ENCODE results near the gene EIF4G3. TPM values are rescaled to one million over a fixed set of nuclear protein-coding genes. Genes with fewer than 3 reads are reported as not detected.

Gene EIF4G3, protein sequence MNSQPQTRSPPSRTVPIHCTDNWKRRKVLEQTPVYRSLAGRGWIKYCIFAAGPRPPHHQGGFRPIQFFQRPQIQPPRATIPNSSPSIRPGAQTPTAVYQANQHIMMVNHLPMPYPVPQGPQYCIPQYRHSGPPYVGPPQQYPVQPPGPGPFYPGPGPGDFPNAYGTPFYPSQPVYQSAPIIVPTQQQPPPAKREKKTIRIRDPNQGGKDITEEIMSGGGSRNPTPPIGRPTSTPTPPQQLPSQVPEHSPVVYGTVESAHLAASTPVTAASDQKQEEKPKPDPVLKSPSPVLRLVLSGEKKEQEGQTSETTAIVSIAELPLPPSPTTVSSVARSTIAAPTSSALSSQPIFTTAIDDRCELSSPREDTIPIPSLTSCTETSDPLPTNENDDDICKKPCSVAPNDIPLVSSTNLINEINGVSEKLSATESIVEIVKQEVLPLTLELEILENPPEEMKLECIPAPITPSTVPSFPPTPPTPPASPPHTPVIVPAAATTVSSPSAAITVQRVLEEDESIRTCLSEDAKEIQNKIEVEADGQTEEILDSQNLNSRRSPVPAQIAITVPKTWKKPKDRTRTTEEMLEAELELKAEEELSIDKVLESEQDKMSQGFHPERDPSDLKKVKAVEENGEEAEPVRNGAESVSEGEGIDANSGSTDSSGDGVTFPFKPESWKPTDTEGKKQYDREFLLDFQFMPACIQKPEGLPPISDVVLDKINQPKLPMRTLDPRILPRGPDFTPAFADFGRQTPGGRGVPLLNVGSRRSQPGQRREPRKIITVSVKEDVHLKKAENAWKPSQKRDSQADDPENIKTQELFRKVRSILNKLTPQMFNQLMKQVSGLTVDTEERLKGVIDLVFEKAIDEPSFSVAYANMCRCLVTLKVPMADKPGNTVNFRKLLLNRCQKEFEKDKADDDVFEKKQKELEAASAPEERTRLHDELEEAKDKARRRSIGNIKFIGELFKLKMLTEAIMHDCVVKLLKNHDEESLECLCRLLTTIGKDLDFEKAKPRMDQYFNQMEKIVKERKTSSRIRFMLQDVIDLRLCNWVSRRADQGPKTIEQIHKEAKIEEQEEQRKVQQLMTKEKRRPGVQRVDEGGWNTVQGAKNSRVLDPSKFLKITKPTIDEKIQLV (N-terminal part only)
- polyA plus RNA-seq, result 10 to 100 TPM; 10.8 to 32.1 (median 20.1) TPM
- long read RNA-seq, donor 1, result 0 reads
- long read RNA-seq, donor 2, result 0 reads
- long read RNA-seq, donor 3, result 0 reads
- long read RNA-seq, donor 4, result 0 reads
- long read RNA-seq, donor 5, result 0 reads
- long read RNA-seq, donor 6, result 0 reads
- long read RNA-seq, donor 7, result 0 reads
- long read RNA-seq, donor 8, result 0 reads
- long read RNA-seq, donor 9, result 0 reads
- long read RNA-seq, donor 10, partial matches to known transcripts, result 7 of 7 reads
- long read RNA-seq, donor 10, other reads (novel, unspliced or antisense), result 0 of 7 reads

DNA sequence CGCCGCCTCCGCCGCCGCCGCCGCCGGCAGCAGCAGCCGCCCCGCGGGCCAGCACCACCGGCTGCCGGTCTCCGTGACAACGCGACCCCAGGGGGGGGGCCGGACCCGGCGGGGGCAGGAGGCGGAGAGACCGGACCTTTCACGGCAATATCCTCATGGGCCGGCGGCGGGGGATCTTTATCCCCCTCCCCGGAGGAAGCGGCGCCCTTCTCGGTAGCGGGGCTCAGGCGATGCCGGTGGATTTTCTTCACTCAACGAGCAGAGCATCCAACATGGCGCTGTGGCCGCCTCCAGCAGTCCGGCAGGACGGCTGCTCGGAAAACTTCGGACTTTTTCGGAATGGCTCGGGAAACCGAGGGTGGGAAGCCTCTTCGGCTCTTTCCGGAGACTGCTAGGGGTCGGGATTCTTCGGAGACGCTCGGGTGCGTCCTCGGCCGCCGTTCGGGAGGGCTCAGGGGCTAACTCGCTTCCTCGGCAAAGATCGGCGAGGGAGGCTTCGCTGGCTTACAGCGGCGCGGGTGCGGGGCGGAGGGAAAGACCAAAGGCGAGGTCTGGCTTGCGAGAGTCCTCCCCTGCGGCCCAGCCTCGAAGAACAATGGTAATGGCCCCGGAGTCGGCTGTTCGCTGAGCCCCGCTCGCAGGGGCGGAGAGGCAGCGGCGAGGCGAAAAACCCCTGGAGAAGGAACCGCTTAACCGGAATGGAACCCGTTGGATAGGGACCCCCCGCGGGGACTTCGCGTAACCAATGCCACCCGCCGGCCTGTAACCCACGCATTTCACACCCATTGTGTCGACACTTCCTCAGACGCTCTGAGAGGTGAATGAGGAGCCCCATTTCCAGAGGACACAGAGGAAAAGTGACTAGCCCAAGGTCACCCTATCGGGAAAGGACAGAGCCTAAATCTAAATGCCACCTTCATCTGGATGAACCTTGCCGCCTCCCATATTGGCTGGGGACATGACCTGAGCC lies at the start of gene EIF4G3:
Gene EIF4G3, minus strand, starts transcription at position 312 of the 970 bp plus-strand sequence. CDS start 174,155 bp downstream, outside the sequence.
- Histone ChIP-seq H3K27ac (ENCODE audit: low read depth in 1 of 3, low read length in 2 of 3) (peak within 1 kb of the TSS; percentile 70 to 90 (median 90)), H3K9me3 (ENCODE audit: control insufficient read depth in 2 of 2, insufficient read depth in 1 of 2, low read depth in 1 of 2, low read length in 1 of 2) (no peaks in the 10 kb centered on the region), H3K4me3 (ENCODE audit: low read depth in 1 of 3, low read length in 3 of 3) (peak within 1 kb of the TSS; percentile 82 to 96 (median 87)), H3K27me3 (ENCODE audit: control insufficient read depth in 3 of 3, insufficient read depth in 3 of 3, low read length in 3 of 3) (no peaks in the 10 kb centered on the region), H3K4me1 (ENCODE audit: control insufficient read depth in 3 of 3, insufficient read depth in 2 of 3, low read depth in 1 of 3, low read length in 2 of 3) (peaks cover 0 to 9% (median 6%) of the 10 kb centered on the region in 3 donors), H3K36me3 (ENCODE audit: control insufficient read depth in 3 of 3, insufficient read depth in 2 of 3, low read depth in 1 of 3, low read length in 3 of 3) (peaks cover 0 to 5% (median 2%) of the 10 kb centered on the region in 3 donors)
- no peak for FAIRE-seq
- peak; percentile 99 for DNase-seq
- 1 to 2% (median 1%) methylated on average over 60 to 90 of the region's 90 CpGs for WGBS, 3 donors

- Histone ChIP-seq H3K4me1 (ENCODE audit: control insufficient read depth in 3 of 3, insufficient read depth in 2 of 3, low read depth in 1 of 3, low read length in 2 of 3) (no peaks in the 10 kb centered on the region), H3K9me3 (ENCODE audit: control insufficient read depth in 2 of 2, insufficient read depth in 1 of 2, low read depth in 1 of 2, low read length in 1 of 2) (no peaks in the 10 kb centered on the region), H3K27ac (ENCODE audit: low read depth in 1 of 3, low read length in 2 of 3) (no peak overlapping the region), H3K36me3 (ENCODE audit: control insufficient read depth in 3 of 3, insufficient read depth in 2 of 3, low read depth in 1 of 3, low read length in 3 of 3) (peaks cover 17 to 85% (median 24%) of the 10 kb centered on the region in 3 donors), H3K27me3 (ENCODE audit: control insufficient read depth in 3 of 3, insufficient read depth in 3 of 3, low read length in 3 of 3) (no peaks in the 10 kb centered on the region), H3K4me3 (ENCODE audit: low read depth in 1 of 3, low read length in 3 of 3) (no peak overlapping the region)
- FAIRE-seq (no peak), DNase-seq (no peak)
- WGBS, 3 donors, result 97 to 99% (median 97%) methylated on average over 30 to 33 of the region's 33 CpGs
Observed at GRCh38 chr1:21225065-21225464, 48.4 kb upstream of the EIF4G3 start.

- no peak overlapping the region for H3K27ac ChIP-seq (ENCODE audit: low read depth in 1 of 3, low read length in 2 of 3)
- H3K36me3 ChIP-seq (ENCODE audit: control insufficient read depth in 3 of 3, insufficient read depth in 2 of 3, low read depth in 1 of 3, low read length in 3 of 3), result peaks cover 18 to 83% (median 22%) of the 10 kb centered on the region in 3 donors
- FAIRE-seq, result no peak
- H3K4me3 ChIP-seq (ENCODE audit: low read depth in 1 of 3, low read length in 3 of 3), result no peak overlapping the region
- H3K9me3 ChIP-seq (ENCODE audit: control insufficient read depth in 2 of 2, insufficient read depth in 1 of 2, low read depth in 1 of 2, low read length in 1 of 2), result no peaks in the 10 kb centered on the region
- no peak for DNase-seq
- no peaks in the 10 kb centered on the region for H3K27me3 ChIP-seq (ENCODE audit: control insufficient read depth in 3 of 3, insufficient read depth in 3 of 3, low read length in 3 of 3)
- WGBS, 3 donors, result 69 to 86% (median 77%) methylated on average over 7 of the region's 7 CpGs
- no peaks in the 10 kb centered on the region for H3K4me1 ChIP-seq (ENCODE audit: control insufficient read depth in 3 of 3, insufficient read depth in 2 of 3, low read depth in 1 of 3, low read length in 2 of 3)
Observed at GRCh38 chr1:21220815-21221214, 44.1 kb upstream of the EIF4G3 start.

DNA sequence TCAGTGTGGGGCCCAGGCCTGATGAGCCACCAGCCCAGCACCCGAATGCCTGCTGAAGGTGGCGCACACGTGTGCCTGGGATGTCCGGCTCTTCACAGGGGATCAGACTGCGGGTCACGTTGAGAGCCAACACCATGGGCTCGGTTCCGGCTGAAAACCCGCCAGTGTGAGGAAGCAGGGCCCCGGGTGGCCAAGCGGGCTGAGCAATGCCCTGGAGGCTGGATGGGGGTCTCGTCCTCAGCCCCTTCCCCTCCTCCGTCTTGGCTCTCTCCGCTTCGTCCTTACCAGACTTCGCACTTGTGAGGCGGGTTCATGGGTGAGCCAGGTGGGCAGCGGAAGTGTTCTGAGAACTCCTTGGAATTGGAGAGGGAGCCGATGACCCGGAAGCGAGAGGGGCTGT lies 43.0 kb upstream of the EIF4G3 start:
- no peak for FAIRE-seq
- Histone ChIP-seq H3K4me3 (ENCODE audit: low read depth in 1 of 3, low read length in 3 of 3) (no peak overlapping the region), H3K36me3 (ENCODE audit: control insufficient read depth in 3 of 3, insufficient read depth in 2 of 3, low read depth in 1 of 3, low read length in 3 of 3) (peaks cover 13 to 72% (median 22%) of the 10 kb centered on the region in 3 donors), H3K4me1 (ENCODE audit: control insufficient read depth in 3 of 3, insufficient read depth in 2 of 3, low read depth in 1 of 3, low read length in 2 of 3) (no peaks in the 10 kb centered on the region), H3K9me3 (ENCODE audit: control insufficient read depth in 2 of 2, insufficient read depth in 1 of 2, low read depth in 1 of 2, low read length in 1 of 2) (no peaks in the 10 kb centered on the region), H3K27ac (ENCODE audit: low read depth in 1 of 3, low read length in 2 of 3) (no peak overlapping the region), H3K27me3 (ENCODE audit: control insufficient read depth in 3 of 3, insufficient read depth in 3 of 3, low read length in 3 of 3) (no peaks in the 10 kb centered on the region)
- 92 to 95% (median 94%) methylated on average over 21 of the region's 21 CpGs for WGBS, 3 donors
- DNase-seq, result no peak

DNA sequence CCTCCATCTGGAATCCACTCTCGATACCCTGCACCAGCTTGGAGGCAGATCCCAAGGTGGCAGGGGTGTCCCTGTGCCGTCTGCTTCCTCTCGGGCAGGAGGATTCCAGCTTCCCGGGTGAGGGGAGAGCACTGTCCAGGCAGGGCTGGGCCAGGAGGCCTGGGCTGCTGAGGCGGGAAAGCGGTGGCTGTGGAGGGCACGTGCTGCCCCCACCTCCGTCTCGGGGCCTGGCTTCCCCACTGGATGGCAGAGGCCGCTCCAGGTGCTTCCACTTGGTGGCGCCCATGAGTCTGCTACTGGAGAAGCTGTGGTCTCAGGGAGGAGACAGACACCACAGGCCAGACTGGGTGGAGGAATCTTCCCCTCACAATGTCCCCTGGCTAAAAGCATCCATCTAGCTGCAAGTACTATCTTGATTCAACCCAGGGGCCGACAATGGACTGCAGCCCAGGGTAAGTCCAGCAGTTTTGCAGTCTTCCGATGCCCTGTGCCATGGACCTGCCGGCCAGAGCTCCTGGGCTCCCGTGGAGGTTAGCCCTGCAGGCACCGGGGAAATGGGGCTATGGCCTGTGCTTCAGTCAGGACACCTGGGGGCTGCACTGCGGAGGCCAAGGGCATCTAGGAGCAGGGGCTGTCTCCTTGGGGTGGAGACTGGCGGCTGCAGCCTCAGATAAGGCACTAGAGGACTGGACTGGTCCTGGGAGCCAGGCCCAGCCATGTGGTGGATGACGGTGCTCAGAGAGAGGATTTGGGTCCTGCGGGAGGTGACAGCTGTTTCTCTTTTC lies 41.3 kb upstream of the EIF4G3 start:
- peaks cover 8 to 57% (median 14%) of the 10 kb centered on the region in 3 donors for H3K36me3 ChIP-seq (ENCODE audit: control insufficient read depth in 3 of 3, insufficient read depth in 2 of 3, low read depth in 1 of 3, low read length in 3 of 3)
- DNase-seq, result peak in 1 of 2 donors; percentile 12
- FAIRE-seq, result no peak

DNA sequence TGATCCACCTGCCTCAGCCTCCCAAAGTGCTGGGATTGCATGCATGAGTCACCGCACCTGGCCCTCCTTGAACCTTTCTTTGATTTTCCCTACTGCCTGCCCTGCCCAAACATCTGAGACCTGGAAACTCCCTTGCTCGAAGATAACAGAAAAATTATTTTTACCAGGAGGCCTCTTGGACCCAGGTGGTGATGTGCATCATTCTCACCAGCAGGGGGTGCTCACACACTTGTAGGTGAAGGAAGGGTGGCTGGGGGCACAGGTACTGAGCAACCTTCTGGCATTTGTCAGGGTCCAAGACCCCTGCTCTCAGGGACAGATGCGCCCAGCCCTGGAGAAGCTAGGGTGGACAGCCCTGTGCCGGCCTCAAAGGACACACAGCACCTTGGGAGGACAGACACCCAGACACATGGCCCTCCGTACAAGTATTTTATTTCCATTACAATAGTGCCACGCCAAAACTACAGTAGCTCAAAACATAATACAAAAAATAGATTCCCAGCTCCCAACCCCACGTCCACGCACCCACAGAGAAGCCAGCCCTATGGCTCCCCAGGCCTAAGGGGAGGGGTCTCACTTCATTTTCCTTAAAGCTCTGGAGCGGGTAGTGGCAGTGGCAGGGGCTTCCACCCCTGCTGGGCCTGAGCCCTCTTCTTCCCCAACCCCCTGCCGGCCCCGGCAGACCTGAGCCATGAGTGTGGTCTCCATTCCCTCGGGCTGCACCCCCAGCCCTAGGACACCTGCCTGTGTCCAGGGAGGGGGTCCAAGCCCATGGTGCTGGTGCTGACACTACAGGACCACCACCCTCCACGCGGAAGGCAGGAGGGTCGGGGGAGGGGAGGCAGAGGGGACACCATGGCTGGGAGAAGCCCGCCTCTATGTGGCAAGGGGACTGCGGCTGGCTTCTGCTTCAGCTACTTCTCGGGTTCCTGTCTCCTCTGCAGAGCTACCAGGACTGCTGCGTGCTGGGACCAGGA lies 40.4 kb upstream of the EIF4G3 start:
- Histone ChIP-seq H3K4me3 (ENCODE audit: low read depth in 1 of 3, low read length in 3 of 3) (no peak overlapping the region), H3K9me3 (ENCODE audit: control insufficient read depth in 2 of 2, insufficient read depth in 1 of 2, low read depth in 1 of 2, low read length in 1 of 2) (no peaks in the 10 kb centered on the region), H3K4me1 (ENCODE audit: control insufficient read depth in 3 of 3, insufficient read depth in 2 of 3, low read depth in 1 of 3, low read length in 2 of 3) (no peaks in the 10 kb centered on the region), H3K27me3 (ENCODE audit: control insufficient read depth in 3 of 3, insufficient read depth in 3 of 3, low read length in 3 of 3) (no peaks in the 10 kb centered on the region), H3K27ac (ENCODE audit: low read depth in 1 of 3, low read length in 2 of 3) (no peak overlapping the region), H3K36me3 (ENCODE audit: control insufficient read depth in 3 of 3, insufficient read depth in 2 of 3, low read depth in 1 of 3, low read length in 3 of 3) (peaks cover 8 to 50% (median 12%) of the 10 kb centered on the region in 3 donors)
- DNase-seq, result peak; percentile 63 to 69
- FAIRE-seq, result no peak
- 76 to 82% (median 79%) methylated on average over 15 to 19 of the region's 19 CpGs for WGBS, 3 donors

More for the DNA sequence above, 41.3 kb upstream of the EIF4G3 start:
- no peak overlapping the region for H3K4me3 ChIP-seq (ENCODE audit: low read depth in 1 of 3, low read length in 3 of 3)
- H3K4me1 ChIP-seq (ENCODE audit: control insufficient read depth in 3 of 3, insufficient read depth in 2 of 3, low read depth in 1 of 3, low read length in 2 of 3), result no peaks in the 10 kb centered on the region
- no peak overlapping the region for H3K27ac ChIP-seq (ENCODE audit: low read depth in 1 of 3, low read length in 2 of 3)
- no peaks in the 10 kb centered on the region for H3K9me3 ChIP-seq (ENCODE audit: control insufficient read depth in 2 of 2, insufficient read depth in 1 of 2, low read depth in 1 of 2, low read length in 1 of 2)
- no peaks in the 10 kb centered on the region for H3K27me3 ChIP-seq (ENCODE audit: control insufficient read depth in 3 of 3, insufficient read depth in 3 of 3, low read length in 3 of 3)
- 83 to 92% (median 90%) methylated on average over 20 of the region's 20 CpGs for WGBS, 3 donors

Measured in small intestine (tissue), 16 donors.